GM19238 (cell line): Measurements from ENCODE around the gene TM4SF4.

Experiments used
- DNase-seq: peaks from one replicate; pipeline ENCODE4 v3.0.0; 2011; ENCODE audit warnings: low spot score; ENCODE audit not compliant: insufficient read length

Gene TM4SF4

DNA sequence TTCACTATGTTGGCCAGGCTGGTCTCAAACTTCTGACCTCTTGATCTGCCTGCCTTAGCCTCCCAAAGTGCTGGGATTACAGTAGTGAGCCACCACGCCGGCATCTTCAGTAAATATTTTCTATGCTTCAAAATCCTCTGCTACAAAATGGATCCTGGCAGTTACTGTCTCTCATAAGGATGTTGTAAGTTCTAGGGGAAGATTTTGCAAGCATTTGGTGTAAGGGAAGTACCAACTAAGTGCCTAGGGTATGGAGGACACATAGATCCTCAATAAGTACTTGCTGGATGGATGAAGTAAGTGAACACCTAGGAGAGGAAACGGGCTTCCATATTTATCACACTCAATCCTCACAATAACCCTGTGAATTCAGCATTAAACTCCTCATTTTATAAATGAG, 6.6 kb downstream of the TM4SF4 start:
- no peak for DNase-seq

DNA sequence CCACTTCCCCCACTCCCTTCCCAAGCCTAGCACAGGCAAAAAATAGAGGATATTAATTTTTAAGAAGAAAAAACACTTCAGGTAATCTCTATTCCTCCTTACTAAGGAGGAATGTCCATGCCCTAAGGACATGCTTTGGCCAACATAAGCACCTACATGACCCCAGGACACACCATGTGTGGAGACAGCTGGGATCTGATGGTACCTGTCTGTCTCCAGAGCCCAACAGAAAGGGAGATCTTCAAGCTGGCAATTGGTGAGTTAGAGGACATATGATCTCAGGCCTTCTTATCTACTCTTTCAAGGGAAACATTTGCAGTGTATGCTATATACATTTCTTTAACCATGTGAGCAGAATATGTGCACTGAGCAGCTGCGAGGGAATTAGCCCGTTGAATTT, 7.0 kb downstream of the TM4SF4 start:
- DNase-seq: no peak

DNA sequence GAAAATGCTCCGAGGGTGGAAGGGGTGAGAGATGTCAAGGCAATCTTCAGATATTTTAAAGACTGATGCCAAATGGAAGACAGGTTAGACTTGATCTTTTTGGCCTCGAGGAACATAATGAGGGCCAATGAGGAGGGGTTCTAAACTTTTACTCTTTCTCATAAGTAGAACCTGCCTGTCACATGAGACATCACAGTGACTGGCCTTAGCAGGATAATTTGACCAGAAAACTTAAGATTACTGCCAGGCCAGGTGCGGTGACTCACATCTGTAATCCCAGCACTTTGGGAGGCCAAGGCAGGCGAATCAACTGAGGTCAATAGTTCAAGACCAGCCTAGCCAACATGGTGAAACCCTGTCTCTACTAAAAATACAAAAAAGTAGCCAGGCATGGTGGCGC, 12.2 kb downstream of the TM4SF4 start:
- DNase-seq: no peak

DNA sequence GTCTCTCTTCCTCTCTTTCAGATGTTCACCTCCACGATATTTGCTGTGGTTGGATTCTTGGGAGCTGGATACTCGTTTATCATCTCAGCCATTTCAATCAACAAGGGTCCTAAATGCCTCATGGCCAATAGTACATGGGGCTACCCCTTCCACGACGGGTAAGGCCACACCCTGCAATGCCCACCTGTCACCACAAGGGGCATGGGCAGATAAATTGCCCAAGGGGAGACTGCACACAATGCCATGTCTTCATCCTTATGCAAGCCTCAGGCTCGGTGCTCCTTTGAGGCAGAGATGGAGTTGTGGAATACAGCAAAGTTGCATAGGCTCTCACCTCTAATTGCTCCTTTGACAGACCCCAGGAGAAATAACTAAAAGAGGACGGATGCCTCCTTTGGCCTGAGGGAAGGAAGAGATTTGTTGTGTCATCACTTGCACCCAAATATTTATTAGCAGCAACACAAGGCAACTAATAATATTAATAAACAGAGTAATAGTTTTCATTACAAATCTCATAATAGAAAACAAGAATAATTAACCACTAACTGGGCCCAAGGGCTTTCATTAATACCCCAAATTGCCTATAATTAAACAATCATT, 13.2 kb downstream of the TM4SF4 start:
- DNase-seq: no peak

DNA sequence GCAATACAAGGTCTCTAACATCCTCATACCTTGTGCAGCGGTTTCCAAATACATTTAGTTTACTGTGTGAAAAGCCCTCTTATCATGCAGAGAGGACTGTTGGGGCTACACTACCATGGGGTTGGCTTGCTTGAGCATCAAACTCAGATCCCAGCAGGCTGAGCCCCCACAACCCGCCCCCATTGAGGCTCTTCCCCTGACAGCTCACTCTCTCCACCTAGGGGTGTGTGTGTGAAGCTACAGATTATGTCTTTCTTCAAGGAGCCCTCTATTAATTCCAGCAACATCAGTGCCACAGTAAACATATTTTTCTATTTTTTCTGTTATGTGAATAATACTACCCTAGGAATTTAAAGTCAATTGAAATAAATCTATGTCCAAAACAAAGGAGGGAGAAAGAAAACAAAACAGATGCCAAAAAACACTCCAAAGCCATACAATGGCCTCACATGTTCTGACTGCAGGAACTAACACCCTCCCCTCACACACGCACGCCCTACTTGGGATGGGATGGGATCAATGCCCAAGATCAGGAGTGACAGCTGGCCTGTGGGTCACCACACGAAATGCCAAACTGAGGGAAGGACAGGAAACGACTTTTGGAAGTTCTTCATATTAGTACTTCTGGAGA, 14.7 kb downstream of the TM4SF4 start:
- DNase-seq: no peak

DNA sequence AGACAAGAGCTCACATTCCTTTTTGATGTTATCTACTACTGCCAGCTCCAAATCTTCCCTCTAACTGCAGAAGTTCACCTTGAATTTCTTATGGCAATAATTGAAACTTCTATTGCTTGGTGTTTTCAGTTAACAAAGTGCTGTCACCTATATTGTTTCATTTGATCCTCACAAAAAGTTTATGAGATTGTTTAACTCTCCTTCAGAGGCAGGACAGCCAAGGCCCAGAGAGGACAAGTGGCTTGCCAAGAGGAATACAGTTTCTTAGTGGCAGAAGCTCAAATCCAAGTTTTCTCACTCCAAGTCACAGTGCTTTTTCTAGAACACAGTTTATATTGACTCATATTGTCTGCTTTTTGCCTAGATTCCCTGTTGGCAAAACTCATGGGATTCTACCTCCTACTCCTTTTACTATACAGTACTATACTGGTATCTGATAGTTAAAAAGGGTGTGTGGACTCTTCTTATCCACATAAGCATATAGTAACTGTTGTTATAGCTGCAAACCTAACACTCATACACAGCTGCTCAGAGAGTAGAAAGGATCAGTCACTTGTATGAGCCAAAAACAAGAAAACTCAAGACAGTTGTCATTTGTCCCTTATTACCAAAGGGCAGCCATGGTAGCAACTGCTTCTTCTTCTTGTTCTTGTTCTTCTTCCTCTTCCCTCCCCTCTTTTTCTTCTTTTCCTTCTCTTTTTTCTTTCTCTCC, 15.9 kb downstream of the TM4SF4 start:
- DNase-seq: no peak

DNA sequence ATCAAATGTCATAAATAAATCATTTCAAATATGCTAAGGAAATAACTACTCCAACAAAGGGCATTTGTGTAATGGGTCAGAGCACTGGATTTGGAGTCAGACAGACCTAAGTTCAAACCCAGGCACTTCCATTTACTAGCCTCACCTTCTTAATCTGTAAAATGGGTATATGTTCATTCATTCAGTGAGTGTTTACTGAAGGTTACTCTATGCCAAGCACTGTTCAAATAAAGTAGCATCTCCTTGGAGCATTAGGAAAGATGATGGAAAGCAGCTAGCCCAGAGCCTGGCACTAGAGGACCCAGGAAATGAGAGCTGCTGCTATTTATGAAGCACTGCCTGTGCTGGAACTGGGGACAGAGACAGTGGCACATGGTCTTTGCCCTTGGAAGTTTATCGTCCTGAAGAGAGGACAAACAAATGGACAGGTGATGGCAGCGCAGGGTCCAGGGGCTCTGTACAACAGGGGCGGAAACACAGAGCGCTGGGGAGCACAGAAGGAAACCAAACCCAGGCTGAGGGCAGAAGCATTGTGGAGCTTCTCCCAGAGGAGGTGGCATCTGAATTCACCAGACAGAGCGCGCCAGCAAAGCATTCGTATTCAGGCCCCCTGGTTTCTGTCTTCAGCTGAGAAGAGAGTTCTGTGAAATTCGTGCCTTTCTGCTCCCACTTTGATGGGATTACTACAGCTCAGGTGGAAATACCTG, 19.0 kb downstream of the TM4SF4 start:
- no peak for DNase-seq

DNA sequence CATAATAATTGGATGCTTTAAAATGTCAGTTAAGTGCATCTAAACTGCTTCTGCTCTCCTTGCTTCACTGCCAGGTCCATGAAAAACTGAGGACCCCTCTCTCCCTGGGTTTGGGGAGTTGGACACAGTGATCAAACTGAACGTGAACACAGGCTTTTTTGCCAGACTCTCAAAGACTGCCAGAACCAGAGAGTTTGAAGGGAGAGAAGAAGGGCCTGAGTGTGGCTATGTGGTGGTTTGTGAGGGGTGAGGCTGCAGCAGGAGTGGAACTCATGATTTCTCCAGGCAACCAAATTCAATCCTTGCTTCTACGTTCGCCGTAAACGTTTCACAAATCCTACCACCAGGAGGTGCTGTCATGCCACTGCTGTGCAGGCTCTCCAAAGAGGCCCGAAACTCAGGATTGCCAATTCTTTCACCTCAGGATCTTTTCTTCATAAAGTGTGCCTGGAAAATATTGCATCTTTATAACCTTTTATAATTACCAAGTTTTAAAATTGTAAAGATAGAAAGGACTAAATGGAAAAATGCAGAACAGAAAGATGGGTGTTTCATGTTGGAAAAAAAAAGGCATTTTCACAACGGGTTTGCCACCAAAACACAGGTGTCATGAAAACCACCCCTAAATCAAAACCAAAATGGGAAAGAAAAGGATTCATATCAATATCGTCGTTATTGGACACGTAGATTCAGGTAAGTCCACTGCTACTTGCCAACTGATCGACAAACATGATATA, 19.7 kb downstream of the TM4SF4 start:
- DNase-seq: no peak

DNA sequence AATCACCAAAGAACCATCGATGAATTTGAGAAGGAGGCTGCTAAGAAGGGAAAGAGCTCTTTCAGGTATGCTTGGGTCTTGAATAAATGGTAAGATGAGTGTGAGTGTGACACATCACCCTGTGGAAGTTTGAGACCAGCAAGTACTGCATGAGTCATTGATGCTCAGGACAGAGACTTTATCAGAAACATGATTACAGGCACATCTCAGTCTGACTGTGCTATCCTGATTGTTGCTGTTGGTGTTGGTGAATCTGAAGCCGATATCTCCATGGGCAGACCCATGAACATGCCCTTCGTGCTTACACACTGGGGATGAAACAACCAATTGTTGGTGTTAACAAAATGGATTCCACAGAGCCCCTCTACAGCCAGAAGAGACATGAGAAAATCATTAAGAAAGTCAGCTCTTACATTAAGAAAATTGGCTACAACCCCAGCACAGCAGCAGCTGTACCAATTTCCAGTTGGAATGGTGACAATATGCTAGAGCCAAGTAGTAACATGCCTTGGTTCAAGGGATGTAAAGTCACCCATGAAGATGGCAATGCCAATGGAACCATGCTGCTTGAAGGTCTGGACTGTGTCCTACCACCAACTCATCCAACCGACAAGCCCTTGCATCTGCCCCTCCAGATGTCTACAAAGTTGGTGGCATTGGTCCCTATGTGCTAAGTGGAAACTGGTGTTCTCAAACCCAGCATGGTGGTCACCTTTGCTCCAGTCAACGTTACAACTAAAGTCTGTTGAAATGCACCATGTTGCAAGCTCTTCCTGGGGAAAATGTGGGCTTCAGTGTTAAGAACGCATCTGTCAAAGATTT, 20.5 kb downstream of the TM4SF4 start:
- DNase-seq: no peak

DNA sequence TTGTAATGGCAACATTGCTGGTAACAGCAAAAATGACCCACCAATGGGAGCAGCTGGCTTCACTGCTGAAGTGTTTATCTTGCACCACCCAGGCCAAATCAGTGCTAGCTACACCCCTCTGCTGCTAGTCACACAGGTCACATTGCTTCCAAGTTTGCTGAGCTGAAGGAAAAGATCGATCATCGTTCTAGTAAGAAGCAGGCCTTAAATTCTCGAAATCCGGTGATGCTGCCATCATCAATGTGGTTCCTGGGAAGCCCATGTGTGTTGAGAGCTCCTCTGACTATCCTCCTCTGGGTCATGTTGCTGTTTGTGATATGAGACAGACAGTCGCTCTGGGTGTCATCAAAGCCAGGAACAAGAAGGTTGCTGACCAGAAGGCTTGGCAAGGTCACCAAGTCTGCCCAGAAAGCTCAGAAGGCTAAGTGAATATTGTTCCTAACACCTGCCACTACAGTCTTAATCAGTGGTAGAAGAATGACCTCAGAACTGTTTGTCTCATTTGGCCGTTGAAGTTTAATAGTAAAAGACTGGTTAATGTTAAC, 21.2 kb downstream of the TM4SF4 start:
- no peak for DNase-seq

DNA sequence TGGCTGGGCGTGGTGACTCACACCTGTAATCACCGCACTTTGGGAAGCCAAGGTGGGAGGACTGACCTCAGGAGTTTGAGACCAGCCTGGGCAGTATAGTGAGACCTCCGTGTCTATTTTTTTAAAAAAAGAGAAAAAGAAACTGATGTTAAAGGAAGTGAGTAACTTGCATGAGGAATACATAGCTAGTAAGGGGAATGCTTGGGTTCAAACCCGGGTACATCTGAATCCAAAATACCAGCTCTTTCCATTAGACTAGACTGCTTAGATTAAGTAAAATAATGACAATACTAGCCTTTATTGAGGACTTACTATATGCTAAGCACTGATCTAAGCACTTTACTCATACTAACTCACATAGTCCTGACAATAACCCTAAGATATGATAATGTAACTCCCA, 22.4 kb downstream of the TM4SF4 start:
- DNase-seq: no peak

DNA sequence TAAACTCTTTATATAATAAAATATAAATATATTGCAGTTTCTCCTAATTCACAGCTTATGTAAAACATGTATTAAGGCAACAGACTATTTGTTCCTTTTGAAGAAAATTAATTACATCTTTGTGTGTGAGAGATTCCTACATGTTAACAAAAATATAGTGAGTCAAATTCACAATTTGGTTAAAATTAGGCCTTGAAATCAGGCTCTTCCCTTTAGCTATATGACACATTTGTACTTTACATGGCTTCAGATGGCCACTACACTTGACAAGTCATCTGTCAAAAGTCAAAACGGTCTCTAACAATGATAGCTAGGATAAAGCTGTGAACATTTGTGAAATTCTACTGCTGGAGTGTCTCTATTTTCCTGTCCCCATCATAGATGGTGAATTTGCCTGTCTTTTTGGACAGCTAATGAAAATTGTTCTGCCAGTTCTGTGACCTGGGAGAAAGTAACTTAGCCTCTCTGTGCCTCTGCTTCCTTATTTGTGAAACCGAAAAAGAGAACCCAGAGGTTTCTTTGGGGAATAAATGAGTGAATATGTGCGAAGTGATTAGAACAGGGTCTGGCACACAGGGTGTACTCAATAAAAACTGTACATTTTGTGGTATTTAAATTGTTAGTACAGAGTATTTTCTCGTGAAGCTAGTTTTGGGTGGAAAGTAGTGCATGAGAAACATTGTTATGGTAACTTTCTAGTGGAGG, 23.6 kb downstream of the TM4SF4 start:
- DNase-seq: no peak

DNA sequence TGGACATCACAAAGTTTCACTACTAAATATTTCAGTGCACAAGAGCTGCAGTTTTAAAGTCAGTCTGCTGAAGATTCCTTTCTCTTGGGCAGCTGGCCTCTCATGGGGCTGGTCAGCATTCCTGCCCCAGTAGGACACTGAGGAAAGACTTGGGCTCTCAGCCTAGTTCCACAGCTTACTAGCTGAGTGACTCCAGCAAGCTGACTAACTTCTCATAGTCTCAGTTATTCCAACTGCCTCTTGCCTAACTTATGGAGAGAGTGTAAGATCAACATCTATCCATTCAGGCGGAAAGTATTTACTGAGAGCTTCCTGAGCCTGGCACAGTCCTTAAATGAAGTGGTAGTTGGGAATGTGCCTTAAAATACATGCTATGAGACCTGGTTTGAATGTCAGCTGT, 27.0 kb downstream of the TM4SF4 start:
- DNase-seq: no peak

DNA sequence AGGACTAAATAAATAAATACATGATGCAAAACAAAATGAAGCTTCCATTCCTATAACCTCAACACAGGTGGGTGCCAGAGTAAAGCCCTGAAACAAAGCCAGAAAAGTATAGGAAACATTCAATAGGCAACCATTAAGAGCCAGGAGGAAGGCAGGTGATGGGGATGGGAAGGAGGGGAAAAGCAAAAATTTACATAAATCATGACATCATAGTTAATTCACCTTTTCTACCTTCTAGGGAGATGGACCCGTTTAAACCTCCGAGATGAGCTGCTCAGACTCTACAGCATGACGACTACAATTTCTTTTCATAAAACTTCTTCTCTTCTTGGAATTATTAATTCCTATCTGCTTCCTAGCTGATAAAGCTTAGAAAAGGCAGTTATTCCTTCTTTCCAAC, 27.9 kb downstream of the TM4SF4 start:
- DNase-seq: no peak

DNA sequence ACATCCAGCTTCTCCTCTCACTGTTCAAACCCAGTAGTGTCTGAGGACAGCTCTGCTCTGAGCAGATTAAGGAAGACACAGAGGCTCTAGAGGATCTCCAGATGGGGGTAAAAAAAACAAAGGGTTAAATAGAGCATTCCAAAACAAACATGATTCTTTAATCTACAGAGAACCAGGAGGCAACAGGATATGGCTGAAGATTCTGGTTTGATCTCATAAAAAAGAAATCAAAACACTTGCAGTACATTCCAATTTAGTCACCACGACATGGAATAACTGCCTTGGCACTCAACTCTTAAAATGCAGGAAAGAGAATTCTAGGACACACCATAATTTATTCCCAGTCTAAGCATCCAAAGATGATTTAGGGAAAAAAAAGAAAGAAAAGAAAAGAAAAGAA, 32.0 kb downstream of the TM4SF4 start:
- DNase-seq: no peak

DNA sequence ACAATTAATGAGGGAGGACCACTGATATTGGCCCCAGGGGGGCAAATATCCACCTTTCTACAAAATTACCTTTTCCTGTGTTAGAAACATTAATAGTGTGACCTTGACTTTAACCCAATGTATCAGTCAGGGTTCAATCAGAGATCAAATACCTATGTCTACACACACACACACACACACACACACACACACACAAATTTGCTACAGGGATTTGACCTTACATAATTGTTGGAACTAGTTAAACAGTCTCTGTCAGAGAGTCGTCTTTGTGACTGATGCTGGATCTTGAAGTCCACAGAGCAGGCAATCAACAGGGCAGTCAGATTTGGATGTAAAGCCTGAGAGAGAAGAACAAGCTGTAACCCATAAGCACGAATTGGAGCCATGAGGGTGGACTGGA, 32.5 kb downstream of the TM4SF4 start:
- no peak for DNase-seq

DNA sequence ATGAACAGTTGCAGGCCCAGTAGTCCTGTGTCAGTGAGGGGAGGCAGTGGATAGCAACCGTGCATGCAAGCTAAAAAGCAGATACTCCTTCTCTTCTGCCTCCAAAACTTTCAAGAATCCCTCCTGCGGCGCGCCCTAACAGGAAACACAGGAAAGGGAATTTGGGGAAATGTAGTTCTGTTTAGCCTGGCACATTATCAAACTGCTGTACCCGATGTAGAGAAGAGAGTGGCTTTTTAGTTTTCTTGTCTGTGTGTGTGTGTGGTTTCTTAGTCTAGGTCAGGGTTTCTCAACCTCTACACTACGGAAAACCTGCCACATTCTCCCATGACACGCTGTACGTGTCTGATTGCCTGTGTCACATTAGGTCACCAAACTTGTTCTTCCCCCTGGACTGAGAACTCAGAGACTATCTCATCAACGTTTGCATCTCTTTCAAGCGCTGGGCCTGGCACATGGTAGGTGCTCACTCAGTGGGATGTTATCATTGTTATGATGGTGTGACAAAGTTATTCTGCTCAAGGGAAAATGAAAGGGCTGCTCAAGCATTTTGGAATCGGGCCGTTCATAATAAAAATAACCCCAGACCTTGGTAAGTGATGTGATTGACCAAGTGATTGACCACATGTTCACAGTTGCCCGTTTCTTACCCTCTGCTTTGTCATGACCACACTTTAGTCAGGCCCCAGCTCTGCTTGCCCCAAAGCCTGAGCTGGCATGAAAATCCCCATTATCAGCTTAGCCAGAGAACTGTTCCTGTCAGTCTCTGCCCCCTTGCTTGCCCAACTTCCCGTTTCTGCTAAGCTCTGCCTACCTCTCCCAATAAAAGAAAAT, 33.2 kb downstream of the TM4SF4 start:
- DNase-seq: no peak

DNA sequence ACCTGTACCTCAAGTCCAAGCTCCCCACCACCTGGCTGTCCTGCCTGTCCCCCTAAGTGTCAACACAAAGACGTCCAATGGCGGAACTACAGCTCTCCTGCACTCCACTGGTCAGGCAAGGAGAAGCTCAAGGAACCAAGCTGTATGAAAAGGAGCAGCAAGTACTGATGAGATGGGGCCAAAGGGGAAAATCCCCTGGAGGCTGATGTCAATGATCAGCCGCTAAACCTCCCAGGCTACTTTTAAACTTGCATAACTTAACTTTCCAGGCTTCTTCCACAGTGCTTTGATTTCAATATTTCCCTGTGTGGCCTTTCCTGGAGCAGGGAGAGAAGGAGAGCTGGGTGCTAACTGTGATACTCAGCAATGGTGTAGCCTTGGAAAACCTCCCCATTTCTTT, 35.0 kb downstream of the TM4SF4 start:
- no peak for DNase-seq

DNA sequence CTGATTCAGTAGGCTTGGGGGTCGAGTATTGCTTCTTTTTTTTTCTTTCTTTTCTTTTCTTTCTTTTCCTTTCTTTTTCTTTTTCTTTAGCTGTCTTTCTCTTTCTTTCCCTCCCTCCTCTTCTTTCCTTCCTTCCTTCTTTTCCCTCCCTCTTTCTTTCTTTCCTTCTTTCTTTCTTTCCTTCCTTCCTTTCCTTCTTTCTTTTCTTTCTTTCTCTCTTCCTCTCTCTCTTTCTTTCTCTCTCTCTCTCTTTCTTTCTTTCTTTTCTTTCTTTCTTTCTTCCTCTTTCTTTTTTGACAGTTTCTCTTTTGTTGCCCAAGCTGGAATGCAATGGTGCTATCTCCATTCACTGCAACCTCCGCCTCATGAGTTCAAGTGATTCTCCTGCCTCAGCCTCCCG, 36.0 kb downstream of the TM4SF4 start:
- DNase-seq: no peak
